Mucosa of descending colon (tissue), 3 donors: Measurements from ENCODE around the gene SYT5. TPM values are rescaled to one million over a fixed set of nuclear protein-coding genes. Genes with fewer than 3 reads are reported as not detected.
A peak's percentile ranks its signal among the peaks of the same experiment; 100 is the strongest.

ENCODE experiments used
- ATAC-seq: fragments of 200-7000 bp; cut with Tn5 transposase; one replicate; pipeline ENCODE4 v1.9.1; 2020; ENCODE audit warnings: mild to moderate bottlenecking, moderate library complexity
- DNase-seq, 3 donors: peaks; one replicate each; pipeline ENCODE4 v3.0.0-alpha.2; 2020
- H3K36me3 ChIP-seq: fragments of 200-600 bp; one replicate; pipeline ENCODE4 v1.8.0; 2021; ENCODE audit warnings: low read depth, mild to moderate bottlenecking
- H3K4me1 ChIP-seq: fragments of 200-600 bp; one replicate; pipeline ENCODE4 v1.8.0; 2021; ENCODE audit warnings: low read depth, mild to moderate bottlenecking
- H3K4me3 ChIP-seq: fragments of 200-600 bp; one replicate; pipeline ENCODE4 v1.8.0; 2021; ENCODE audit warnings: mild to moderate bottlenecking
- H3K9me3 ChIP-seq: fragments of 200-600 bp; one replicate; pipeline ENCODE4 v1.8.0; 2021; ENCODE audit warnings: mild to moderate bottlenecking
- intact Hi-C, 2 donors: fragments of 100-400 bp; cut with DNase I in 1 of 2; cut with micrococcal nuclease in 1 of 2; formaldehyde crosslinking; loops; one replicate each; pipeline versions ENCODE4 v1.11.0 to v1.11.1; 2022; cut with DNase I, micrococcal nuclease
- total RNA-seq, 3 donors: library from RNA; stranded (reverse); fragmentation: NEBNext Ultra II Directional in 2 of 3; extraction: Animal tissue kit (Norgen Biotek cat#: 25700) in 2 of 3; gene quantifications; one replicate each; pipeline versions ENCODE4 v1.2.1 to v1.2.4, GENCODE V29; 2021 to 2023
- TF ChIP-seq, protein P1 (sequence below): fragments of 200-600 bp; IDR thresholded peaks from one replicate; pipeline ENCODE4 v1.8.0; 2022; ENCODE audit warnings: antibody characterized with exemption, mild to moderate bottlenecking
- donor health status: DM: no; HTN: no; CAD: no; lungs with moderate emphysema.
- donor health status: DM: no; HTN: no; CAD: no.
- donor health status: DM: no; HTN: yes; CAD: no.

Gene SYT5
- total RNA-seq, 3 donors from 2014 or later: 1.0 to 2.9 (median 1.2) TPM

DNA sequence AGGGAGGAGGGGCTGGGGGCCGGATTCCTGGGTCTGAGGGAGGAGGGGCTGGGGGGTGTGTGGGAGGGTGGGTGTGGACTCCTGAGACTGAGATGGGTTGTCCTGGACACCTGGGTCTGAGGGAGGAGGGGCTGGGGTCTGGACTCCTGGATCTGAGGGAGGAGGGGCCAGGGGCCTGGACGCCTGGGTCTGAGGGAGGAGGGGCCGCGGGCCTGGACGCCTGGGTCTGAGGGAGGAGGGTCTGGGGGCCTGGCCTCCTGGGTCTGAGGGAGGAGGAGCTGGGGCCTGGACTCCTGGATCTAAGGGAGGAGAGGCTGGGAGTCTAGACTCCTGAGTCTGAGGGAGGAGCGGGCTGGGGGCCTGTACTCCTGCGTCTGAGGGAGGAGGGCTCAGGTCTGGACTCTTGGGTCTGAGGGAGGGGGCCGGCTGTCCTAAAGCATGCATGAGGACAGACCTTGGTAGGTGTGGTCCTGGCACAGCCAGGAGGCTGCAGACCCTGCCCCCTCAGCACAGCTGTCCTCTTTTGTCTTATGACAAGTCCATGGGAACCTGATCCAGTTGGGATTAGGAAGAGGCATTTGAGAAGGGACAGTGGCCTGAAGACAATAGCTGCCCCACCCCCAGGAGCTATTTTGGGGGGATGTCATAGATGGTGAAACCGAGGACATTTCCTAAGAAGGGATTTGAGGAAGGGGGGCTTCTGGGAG, 32.4 kb downstream of the SYT5 start:
- TF ChIP-seq, protein P1, sequence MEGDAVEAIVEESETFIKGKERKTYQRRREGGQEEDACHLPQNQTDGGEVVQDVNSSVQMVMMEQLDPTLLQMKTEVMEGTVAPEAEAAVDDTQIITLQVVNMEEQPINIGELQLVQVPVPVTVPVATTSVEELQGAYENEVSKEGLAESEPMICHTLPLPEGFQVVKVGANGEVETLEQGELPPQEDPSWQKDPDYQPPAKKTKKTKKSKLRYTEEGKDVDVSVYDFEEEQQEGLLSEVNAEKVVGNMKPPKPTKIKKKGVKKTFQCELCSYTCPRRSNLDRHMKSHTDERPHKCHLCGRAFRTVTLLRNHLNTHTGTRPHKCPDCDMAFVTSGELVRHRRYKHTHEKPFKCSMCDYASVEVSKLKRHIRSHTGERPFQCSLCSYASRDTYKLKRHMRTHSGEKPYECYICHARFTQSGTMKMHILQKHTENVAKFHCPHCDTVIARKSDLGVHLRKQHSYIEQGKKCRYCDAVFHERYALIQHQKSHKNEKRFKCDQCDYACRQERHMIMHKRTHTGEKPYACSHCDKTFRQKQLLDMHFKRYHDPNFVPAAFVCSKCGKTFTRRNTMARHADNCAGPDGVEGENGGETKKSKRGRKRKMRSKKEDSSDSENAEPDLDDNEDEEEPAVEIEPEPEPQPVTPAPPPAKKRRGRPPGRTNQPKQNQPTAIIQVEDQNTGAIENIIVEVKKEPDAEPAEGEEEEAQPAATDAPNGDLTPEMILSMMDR: no peak
- Histone ChIP-seq H3K4me1 (no peaks in the 10 kb centered on the region), H3K4me3 (no peak overlapping the region), H3K9me3 (no peaks in the 10 kb centered on the region), H3K36me3 (no peaks in the 10 kb centered on the region)
- ATAC-seq: no peak
- no peak for DNase-seq
- intact Hi-C loops: no loop called here

DNA sequence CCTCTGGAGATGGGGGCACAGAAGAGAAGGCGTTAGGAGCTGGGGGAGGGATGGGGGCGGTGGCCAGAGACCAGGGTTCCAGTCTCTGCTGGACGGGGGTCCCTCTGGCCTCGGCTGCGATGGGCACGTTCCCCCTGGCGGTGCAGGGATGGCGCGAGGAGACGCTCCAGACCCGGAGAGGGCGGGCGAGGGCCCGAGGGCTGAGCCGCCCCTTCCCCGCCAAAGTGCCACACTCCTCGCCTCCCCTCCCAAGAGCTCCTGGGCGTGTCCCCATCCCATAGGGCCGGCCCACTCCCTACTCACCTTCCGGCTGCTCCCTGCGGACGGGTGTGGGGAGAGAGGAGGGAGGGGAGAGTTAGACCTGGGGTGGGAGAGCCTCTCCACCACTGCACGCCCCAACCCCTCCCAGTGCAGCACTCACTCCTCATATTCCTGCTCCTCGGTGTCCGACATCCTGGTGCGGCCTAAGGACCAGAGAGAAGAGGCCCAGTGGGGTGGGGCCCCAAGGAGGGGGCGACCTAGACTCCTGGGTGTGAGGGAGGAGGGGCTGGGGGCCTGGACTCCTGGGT, 33.3 kb downstream of the SYT5 start:
- H3K4me1 ChIP-seq: no peaks in the 10 kb centered on the region
- no peak for DNase-seq
- intact Hi-C loops: no loop called here
- no peaks in the 10 kb centered on the region for H3K9me3 ChIP-seq
- TF ChIP-seq, protein P1: no peak
- no peaks in the 10 kb centered on the region for H3K36me3 ChIP-seq
- H3K4me3 ChIP-seq: no peak overlapping the region
- ATAC-seq: peak; percentile 65

DNA sequence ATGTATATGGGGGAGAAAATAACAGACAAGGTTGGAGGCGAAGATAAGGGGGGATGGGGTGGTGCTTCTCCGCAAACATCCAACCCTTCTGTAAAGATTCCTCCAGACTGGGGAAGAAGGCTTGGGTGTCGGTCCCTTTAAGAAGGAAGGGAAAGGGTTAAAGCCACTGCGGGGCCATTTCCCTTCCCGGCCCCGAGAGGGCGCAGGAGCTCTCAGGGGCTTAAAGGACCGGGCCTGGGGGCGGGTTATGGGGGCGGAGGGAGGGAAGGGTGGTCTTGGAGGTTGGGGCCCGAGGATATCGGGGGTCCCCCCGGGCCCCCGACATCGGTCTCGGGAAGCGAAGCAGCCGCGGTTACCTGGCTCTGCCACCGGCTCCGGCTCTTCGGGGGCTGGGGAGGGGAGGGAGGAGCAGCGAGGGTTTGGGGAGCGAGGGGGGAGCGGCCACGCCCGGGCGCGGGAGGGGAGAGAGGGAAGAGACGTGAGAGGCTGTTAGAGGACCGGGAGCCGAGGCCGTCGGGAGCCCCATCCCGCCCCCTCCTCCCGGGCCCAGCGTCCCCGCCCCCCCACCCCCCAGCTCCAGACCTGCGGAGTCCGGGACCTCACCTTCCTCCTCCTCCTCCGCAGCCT, 33.9 kb downstream of the SYT5 start:
- Histone ChIP-seq H3K36me3 (no peaks in the 10 kb centered on the region), H3K4me1 (peaks cover 4% of the 10 kb centered on the region), H3K4me3 (no peak overlapping the region), H3K9me3 (no peaks in the 10 kb centered on the region)
- TF ChIP-seq, protein P1: no peak
- no peak for DNase-seq
- intact Hi-C loops: no loop called here
- peak; percentile 58 for ATAC-seq

DNA sequence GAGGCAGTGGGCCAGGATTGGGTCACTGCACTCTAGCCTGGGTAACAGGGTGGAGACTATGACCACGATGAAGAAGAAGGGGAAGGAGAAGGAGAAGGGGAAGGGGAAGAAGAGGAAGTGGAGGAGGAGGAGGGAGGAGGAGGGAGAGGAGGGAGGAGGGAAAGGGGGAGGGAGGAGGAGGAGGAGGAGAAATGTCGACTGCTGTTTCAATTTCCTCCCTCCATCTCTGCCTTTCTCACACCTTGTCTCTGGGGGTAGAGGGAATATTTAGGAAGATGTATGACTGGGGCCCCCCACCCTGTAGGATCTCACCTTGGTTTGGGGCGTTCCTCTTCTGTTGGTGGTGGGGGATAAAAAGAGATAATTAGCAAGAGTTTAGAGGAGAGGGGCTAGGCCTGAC, 34.9 kb downstream of the SYT5 start:
- no peak for ATAC-seq
- H3K4me1 ChIP-seq: peaks cover 6% of the 10 kb centered on the region
- no peak overlapping the region for H3K4me3 ChIP-seq
- TF ChIP-seq, protein P1: no peak
- H3K9me3 ChIP-seq: no peaks in the 10 kb centered on the region
- DNase-seq: no peak
- H3K36me3 ChIP-seq: no peaks in the 10 kb centered on the region
- intact Hi-C loops: no loop called here

DNA sequence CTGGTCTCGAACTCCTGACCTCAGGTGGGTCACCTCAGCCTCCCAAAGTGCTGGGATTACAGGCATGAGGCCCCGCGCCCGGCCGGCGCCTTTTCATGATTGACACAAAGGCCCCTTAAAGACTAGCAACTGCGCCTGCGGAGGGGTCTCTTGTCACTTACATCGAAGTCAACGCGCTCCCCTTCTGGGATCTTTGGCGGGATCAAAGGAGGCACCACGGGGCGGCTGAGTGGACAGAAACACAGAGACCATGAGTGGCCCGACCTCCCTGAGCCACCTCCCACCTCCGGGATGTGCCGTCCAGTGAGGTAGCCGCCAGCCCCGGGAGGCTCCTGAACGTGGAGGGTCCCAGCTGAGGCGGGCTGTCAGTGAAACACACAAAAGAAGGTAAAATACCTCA, 38.4 kb downstream of the SYT5 start:
- Histone ChIP-seq H3K4me3 (no peak overlapping the region), H3K4me1 (peaks cover 6% of the 10 kb centered on the region), H3K36me3 (no peaks in the 10 kb centered on the region), H3K9me3 (no peaks in the 10 kb centered on the region)
- ATAC-seq: no peak
- intact Hi-C loops: no loop called here
- no peak for DNase-seq
- TF ChIP-seq, protein P1: no peak
